ENCODE measurements around the gene RAD51AP2. TPM values are rescaled to one million over a fixed set of nuclear protein-coding genes. Genes with fewer than 3 reads are reported as not detected.

Gene RAD51AP2
- total and polyA plus RNA-seq, 8 donors = 0.20 to 0.55 TPM; not detected in 6

DNA sequence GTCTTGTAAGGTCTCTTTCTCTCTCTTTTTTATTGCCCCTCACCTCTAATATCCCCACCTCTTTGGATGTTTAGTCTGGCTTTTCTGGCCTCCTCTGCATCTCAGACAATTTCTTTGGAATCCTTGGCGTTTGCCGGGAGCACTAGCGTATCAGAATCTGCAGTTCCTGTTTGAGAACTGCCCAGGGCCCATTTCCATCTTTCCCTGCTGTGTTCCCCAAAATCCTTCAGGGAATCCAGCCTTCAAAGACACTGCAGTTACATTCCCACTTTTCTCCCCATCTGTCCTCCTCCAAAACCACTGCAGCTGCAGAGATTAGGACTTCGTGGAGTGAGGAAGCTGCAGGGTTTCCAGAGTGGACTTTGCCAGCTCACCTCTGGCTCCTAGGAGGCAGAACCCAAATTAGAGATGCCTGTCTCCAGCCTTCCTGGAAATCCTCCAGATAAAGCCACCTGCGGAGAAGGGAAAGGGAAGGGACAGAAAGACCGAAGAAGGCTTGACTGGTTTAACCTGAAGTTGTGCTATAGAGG is 25.0 kb upstream of the RAD51AP2 start:
- intact Hi-C loops (cut with DNase I; ENCODE audit: low total_unique reads) = no loop called here
- 43 to 58% (median 54%) methylated on average over 6 of the region's 6 CpGs for WGBS, 5 donors

GRCh38 chr2:17542471-17542870 is 24.2 kb upstream of the RAD51AP2 start:
- Histone ChIP-seq H3K27ac (no peak overlapping the region), H3K27me3 (peaks cover 0 to 55% (median 27%) of the 10 kb centered on the region in 3 donors), H3K9me3 (no peaks in the 10 kb centered on the region), H3K4me1 (peaks cover 0 to 41% (median 39%) of the 10 kb centered on the region in 4 donors), H3K4me3 (no peak overlapping the region), H3K36me3 (no peaks in the 10 kb centered on the region)
- 68 to 88% (median 81%) methylated on average over 2 of the region's 2 CpGs for WGBS, 5 donors
- DNase-seq = no peak
- TF ChIP-seq EP300 (IDR thresholded peaks at IDR 0.05) (no peak), POLR2A (IDR thresholded peaks at IDR 0.05) (no peak), POLR2AphosphoS5 (IDR thresholded peaks at IDR 0.05) (no peak)
- TF ChIP-seq, protein P1, sequence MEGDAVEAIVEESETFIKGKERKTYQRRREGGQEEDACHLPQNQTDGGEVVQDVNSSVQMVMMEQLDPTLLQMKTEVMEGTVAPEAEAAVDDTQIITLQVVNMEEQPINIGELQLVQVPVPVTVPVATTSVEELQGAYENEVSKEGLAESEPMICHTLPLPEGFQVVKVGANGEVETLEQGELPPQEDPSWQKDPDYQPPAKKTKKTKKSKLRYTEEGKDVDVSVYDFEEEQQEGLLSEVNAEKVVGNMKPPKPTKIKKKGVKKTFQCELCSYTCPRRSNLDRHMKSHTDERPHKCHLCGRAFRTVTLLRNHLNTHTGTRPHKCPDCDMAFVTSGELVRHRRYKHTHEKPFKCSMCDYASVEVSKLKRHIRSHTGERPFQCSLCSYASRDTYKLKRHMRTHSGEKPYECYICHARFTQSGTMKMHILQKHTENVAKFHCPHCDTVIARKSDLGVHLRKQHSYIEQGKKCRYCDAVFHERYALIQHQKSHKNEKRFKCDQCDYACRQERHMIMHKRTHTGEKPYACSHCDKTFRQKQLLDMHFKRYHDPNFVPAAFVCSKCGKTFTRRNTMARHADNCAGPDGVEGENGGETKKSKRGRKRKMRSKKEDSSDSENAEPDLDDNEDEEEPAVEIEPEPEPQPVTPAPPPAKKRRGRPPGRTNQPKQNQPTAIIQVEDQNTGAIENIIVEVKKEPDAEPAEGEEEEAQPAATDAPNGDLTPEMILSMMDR (IDR thresholded peaks at IDR 0.05) = no peak
- intact Hi-C loops (cut with DNase I; ENCODE audit: low total_unique reads) = no loop called here

More for the DNA sequence above, 25.0 kb upstream of the RAD51AP2 start:
- no peak overlapping the region for H3K4me3 ChIP-seq
- H3K9me3 ChIP-seq = no peaks in the 10 kb centered on the region
- H3K27ac ChIP-seq = no peak overlapping the region
- no peak for DNase-seq
- peaks cover 0 to 49% (median 26%) of the 10 kb centered on the region in 3 donors for H3K27me3 ChIP-seq
- peaks cover 0 to 36% (median 34%) of the 10 kb centered on the region in 4 donors for H3K4me1 ChIP-seq
- no peaks in the 10 kb centered on the region for H3K36me3 ChIP-seq
- TF ChIP-seq POLR2A (IDR thresholded peaks at IDR 0.05) (no peak), POLR2AphosphoS5 (IDR thresholded peaks at IDR 0.05) (no peak)

GRCh38 chr2:17541531-17541950 is 23.3 kb upstream of the RAD51AP2 start:
- H3K27me3 ChIP-seq = peaks cover 0 to 55% (median 27%) of the 10 kb centered on the region in 3 donors
- WGBS, 5 donors = 8 to 14% (median 10%) methylated on average over 12 of the region's 12 CpGs
- H3K27ac ChIP-seq = no peak overlapping the region
- peaks cover 0 to 41% (median 39%) of the 10 kb centered on the region in 4 donors for H3K4me1 ChIP-seq
- TF ChIP-seq EP300 (IDR thresholded peaks at IDR 0.05) (no peak), POLR2AphosphoS5 (IDR thresholded peaks at IDR 0.05) (no peak), POLR2A (IDR thresholded peaks at IDR 0.05) (no peak)
- TF ChIP-seq, protein P1 (IDR thresholded peaks at IDR 0.05) = no peak
- H3K9me3 ChIP-seq = no peaks in the 10 kb centered on the region
- intact Hi-C loops (cut with DNase I; ENCODE audit: low total_unique reads) = no loop called here
- peak in 1 of 2 donors; percentile 7 for DNase-seq
- peak overlapping the region; percentile 53 to 64 (median 58) for H3K4me3 ChIP-seq
- H3K36me3 ChIP-seq = no peaks in the 10 kb centered on the region

GRCh38 chr2:17540813-17541530 is 22.7 kb upstream of the RAD51AP2 start:
- TF ChIP-seq, protein P1 (IDR thresholded peaks at IDR 0.05) = no peak
- peak in 1 of 2 donors; percentile 9 for DNase-seq
- Histone ChIP-seq H3K9me3 (no peaks in the 10 kb centered on the region), H3K36me3 (no peaks in the 10 kb centered on the region), H3K27ac (peak overlapping the region; percentile 72 to 85 (median 83)), H3K4me1 (peaks cover 0 to 41% (median 39%) of the 10 kb centered on the region in 4 donors), H3K27me3 (peaks cover 0 to 55% (median 27%) of the 10 kb centered on the region in 3 donors), H3K4me3 (peak overlapping the region; percentile 53 to 64 (median 58))
- 1 to 3% (median 3%) methylated on average over 21 of the region's 21 CpGs for WGBS, 5 donors
- intact Hi-C loops (cut with DNase I; ENCODE audit: low total_unique reads) = no loop called here

Data from stomach (tissue), 9 donors.